Stimulated activated CD8-positive, alpha-beta memory T cell treated with anti-CD3 and anti-CD28 coated beads, Interleukin-12 subunit alpha, Interleukin-12 subunit beta, amount 100 ng/mL, for 4 hours (primary cell): Measurements from ENCODE around the gene POU5F1.
"Not testable (repeated sequence)": the region's sequence is repeated elsewhere in the genome, so short reads cannot be mapped to it uniquely, and the experiment has no call there.

Source experiments
- DNase-seq: peaks from one replicate; pipeline ENCODE4 v3.0.0-alpha.2; 2020; ENCODE audit warnings: low read depth

Gene POU5F1

DNA sequence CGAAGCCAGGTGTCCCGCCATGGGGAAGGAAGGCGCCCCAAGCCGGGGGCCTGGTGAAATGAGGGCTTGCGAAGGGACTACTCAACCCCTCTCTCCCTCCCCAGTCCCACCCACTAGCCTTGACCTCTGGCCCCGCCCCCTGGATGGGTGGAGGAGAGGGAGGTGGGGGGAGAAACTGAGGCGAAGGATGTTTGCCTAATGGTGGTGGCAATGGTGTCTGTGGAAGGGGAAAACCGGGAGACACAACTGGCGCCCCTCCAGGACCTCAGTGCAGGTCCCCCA is at the start of gene POU5F1:
Gene POU5F1 (minus strand): TSS at position 83 of the 282 bp plus-strand sequence. CDS start 62 bp downstream, at position 21.
- no peak for DNase-seq

DNA sequence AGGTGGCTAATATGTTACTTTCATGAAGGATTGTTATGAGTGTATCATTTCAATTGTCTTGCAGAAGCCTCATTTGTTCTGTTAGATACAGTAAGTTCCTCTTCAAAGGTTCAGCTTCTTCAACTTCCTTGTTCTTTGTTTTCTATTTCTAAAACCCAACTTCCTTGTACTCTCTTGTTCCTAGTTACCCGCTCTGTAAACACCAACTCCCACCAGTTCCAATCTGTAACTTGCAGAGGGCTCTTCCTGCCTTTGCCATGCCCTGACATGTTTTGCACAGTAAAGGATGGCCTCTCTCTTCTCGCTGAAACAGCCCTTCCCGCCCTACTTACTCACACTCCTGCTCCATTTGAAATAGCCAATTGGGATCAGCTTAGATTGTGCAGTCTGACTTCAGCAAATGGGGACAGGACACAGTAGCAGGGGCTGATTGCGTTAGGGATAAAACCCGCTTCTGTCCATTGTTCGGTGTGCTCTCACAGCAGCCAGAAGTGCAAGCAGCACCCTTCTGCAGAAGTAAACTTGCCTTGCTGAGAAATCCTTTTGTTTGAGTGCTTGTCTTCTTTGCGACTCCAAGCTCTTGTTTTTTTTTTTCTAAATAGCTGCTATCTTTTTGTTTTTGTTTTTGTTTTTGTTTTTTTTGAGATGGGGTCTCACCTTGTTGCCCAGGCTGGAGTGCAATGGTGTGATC is 45.9 kb upstream of the POU5F1 start:
- no peak for DNase-seq

DNA sequence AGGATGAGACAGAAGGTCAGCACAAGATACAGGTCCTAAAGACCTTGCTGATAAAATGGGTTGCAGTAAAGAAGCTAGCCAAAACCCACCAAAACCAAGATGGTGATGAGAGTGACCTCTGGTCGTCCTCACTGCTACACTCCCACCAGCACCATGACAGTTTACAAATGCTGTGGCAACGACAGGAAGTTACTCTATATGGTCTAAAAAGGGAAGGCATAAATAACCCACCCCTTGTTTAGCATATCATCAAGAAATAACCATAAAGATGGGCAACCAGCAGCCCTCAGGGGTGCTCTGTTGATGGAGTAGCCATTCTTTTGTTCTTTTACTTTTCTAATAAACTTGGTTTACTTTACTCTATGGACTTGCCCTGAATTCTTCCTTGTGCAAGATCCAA is 44.7 kb upstream of the POU5F1 start:
- not testable (repeated sequence) for DNase-seq

DNA sequence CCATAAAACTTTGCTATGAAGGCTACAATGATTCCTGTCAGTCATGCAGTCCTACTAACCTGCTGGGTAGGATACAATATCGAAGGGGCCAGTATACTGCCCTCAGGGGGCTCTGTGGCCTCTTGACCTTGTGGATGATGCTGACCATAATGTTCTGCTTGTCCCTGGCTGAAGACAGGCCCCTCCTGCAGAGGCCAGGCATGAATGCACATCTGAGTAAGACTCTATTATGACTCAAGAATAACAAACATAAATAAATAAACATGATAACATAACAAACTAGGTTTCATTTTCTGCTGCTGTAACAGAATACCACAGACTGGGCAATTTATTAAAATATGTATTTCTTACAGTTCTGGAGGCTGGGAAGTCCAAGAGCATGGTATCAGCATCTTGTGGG is 44.0 kb upstream of the POU5F1 start:
- no peak for DNase-seq

DNA sequence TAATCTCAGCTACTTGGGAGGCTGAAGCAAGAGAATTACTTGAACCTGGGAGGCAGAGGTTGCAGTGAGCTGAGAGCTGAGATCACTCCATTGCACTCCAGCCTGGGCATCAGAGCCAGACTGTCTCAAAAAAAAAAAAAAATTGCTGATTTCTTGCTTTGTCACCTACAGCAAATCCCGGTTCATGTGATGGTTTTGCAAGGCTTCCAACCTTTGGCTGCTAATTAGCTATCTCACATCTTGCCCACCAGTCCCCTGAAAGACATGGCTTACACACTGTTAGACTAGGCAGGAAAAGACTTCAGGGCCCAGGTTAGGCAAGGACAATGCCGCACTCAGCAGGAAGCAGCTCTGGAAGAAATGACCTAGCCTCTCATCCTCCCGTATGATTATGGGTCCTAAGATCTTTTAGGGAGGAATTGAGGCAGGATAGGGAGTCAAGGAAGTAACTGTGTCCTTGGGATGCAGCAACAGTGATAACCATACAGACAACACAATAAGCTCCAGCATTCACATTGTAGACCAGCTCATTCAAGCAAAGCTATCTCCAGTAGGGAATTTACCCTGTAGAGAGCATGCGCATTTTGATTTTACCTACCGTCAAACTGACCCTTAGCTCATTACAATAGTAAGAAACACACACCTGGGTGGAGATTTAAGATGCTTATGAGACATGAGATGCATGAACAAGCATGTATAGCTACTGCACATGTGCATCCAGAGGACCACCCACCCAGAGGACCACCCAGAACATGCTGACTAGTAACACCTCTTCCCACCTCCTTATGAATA is 40.5 kb upstream of the POU5F1 start:
- no peak for DNase-seq

DNA sequence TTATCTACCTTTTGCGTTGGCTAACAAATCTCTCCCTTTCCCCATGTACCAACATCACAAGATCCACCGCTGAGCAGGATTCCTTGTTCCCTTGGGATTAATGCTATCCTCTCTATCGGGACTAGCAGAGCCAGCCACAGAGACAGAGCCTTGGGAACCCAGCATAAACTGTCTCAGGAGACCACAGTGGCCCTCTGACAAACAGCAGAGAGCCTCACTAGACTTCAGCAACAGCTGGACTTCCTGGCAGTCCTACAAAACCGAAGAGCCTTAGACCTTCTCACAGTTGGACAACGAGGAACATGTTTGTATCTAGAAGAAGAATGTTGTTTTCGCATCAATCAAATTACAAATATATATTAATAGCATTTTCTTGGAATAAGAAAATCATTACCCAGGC is 39.6 kb upstream of the POU5F1 start:
- DNase-seq = no peak

DNA sequence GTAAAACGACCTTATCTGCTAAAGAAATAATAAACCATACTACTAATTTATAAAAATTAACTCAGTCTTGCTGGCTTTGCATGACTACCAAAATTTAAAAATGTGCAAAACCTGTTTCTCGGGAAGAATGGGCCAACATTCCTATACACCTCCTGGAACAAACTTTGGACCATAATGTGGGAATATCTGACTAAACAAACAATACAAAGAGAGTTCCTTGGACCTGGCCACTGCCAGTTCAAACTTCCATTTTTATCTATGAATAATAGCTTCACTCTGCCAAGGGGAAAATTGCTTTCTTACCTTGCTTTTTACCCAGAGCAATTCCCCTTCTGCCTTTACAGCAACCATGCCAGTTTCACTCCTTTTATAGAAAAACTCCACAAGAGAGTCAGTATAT is 38.7 kb upstream of the POU5F1 start:
- DNase-seq = no peak

DNA sequence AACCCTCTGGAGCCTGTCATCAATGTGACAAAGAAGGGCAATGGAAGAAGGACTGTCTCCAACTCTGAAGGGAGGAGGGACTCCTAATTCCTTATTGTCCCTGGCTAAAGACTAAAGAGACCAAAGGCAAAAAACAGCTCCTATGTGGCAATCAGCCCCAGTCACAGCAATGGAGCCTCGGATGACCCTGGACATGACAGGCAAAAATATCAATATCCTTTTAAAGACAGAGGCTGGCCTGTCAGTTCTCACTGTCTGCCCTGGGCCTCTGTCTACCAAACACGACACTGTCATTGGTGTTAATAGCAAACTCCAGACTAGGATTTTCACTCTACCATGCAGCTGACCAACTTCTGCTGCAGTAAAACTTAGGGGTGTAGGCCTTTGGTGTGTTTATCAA is 38.0 kb upstream of the POU5F1 start:
- no peak for DNase-seq

DNA sequence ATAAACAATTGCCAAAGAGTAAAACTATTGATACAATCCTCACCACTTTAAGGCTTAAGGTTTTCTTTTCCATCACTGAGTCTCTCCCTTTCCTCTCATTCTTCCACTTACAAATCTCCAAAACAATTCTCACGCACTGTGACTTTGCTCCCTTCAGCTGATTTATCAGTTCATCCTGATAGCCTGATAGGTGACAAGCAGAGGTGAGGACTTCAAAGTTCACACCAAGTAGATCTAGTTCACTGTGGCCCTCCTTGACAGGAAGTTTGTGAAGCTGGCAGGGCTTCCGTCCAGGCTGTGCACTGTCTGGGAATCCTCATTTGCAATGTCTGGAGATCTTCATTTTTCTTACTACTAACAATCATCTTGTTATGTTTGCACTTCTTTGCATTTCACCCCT is 35.2 kb upstream of the POU5F1 start:
- DNase-seq = no peak

DNA sequence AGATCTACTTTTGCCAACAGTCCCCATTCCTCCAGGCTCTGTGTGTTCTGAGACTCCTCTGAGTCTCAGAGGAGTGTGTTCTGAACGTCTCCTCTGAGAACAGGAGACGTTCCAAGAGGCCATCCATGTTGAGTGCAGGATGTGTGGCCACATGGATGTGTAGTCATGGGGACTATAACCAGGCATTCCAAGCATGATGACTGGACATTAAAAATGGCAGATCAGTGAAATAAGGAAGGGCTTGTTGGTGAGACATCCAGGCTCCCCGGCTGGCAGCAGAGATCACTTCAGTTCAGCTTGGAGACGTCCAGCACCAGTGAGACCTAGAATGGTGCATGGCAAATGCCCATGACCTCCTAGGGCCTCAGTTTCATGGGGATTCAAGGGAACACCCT is 34.3 kb upstream of the POU5F1 start:
- no peak for DNase-seq

DNA sequence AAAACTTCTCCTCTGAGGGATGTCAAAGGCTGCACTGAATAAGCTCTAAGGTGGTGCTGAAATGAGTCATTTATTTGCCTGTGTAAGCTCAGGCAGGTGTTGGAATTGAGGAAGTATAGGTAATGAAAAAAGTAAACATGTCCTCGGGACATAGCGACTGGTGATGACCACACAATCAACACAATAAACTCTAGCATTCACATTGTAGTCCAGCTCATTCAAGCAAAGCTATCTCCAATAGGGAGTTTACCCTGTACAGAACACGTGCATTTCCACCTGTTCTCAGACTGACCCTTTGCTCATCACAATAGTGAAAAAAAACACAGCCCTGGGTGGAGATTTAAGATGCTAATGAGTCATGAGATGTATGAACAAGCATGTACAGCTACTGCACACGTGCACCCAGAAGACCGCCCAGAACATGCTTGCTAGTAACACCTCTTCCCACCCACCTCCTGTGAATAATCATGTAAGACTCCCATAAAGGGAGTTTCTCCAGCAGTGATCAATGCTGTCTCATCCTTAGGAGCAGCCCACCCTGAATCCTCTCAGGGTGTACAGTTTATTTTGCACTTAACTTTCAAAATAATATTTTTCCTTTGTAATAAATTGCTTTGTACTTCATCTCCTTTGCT is 33.0 kb upstream of the POU5F1 start:
- peak; percentile 43 for DNase-seq

DNA sequence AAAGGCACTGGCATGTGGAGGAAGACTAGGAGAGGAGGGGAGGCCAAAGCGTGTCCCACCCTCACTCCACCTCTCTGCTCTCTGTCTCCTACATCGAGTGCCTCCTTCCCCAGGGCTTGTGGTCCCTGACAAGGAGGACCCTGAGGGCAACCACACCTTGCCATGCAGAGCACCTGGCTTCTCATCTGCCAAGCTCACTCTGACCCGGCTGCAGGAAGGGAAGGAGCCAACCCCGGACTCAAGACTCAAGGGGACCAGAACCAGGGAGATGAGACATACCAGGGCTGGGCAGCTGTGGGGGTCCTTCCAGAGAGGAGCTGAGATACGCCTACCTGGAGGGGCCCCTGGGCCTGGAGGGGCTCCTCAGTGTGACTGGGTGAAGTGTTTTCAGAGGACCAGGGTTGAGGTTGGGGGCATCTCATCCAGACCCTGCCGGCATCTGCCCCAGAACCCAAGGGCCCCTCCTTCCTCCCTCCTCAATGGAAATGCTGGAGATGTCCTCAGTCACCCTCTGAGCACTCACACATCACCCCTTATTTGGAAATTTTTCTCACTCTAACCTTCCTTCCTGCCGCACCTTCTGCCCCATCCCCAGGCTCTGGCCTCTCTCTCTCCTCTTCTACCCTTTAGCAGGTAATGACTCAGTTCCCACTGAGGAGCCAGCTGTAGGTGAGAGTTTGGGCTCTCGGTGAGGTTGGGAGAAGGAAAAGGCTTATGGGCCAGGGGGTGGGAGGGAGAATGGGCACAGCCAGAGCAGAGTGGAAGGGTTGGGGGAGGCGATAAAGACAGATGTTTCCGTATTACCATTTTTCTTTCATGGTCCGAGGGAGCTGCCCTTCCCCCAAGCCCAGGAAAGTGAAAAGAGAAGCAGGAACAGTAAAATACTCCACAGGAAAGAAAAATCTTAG is 32.0 kb upstream of the POU5F1 start:
- DNase-seq = no peak

DNA sequence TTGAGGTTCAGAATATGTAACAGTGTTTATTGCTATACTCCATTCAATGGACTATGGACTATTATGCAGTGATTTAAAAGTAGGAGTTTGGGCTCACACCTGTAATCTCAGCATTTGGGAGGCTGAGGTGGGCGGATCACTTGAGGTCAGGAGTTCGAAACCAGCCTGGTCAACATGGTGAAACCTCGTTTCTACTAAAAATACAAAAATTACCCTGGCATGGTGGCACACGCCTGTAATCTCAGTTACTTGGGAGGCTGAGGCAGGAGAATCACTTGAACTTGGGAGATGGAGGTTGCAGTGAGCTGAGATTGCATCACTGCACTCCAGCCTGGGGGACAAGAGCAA is 28.6 kb upstream of the POU5F1 start:
- DNase-seq = not testable (repeated sequence)

DNA sequence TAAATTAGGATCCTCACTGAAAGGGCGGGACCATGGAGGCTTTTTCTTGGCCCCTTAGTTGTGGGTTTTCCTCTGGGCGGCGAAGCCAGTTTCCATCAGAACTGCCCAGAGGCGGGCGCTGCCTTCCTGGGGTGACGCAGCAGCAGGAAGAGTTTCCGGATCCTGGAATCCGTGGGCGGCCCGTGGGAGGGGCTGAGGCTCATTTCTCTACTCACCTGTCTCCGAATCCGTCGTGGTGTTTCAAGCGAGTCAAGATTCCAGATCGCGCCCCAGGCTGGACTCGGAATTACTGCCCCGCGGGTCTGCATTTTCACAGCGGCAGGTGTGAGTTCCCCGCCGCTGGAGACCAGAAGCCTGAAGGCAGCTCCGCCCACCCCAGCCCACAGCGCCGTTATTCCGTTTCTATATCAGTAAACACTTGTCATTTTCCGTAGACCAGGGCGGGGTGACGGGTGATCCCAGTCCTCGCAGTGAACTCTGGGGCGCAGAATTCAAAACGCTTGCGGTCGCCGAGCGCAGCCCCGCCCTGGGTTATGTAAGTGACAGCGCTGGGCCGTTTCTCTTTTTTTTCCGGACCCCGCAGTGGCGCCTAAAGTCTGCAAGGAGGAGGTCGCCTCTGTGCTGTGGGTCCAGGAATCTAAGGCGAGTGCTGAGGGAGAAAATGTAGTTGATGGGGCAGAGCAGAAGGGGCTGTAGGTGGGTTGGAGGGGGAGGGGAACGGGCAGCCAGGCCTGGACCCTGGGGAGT is 27.2 kb upstream of the POU5F1 start:
- DNase-seq = peak; percentile 86

DNA sequence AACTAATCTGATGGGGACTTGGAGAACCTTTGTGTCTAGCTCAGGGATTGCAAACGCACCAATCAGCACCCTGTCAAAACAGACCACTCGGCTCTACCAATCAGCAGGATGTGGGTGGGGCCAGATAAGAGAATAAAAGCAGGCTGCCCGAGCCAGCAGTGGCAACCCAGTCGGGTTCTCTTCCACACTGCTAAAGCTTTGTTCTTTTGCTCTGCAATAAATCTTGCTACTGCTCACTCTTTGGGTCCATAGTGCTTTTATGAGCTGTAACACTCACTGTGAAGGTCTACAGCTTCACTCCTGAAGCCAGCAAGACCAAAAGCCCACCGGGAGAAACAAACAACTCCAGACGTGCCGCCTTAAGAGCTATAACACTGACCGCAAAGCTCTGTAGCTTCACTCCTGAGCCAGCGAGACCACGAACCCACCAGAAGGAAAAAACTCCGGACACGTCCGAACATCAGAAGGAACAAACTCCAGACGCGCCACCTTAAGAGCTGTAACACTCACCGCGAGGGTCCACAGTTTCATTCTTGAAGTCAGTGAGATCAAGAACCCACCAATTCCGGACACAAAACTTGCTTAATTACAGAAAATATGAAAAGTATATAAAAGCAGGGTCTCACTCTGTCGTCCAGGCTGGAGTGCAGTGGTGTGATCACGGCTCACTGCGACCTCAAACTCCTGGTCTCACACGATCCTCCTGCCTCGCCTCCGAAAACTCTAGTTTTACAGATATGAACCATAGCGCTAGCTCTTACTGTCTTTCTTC is 26.0 kb upstream of the POU5F1 start:
- DNase-seq = not testable (repeated sequence)

DNA sequence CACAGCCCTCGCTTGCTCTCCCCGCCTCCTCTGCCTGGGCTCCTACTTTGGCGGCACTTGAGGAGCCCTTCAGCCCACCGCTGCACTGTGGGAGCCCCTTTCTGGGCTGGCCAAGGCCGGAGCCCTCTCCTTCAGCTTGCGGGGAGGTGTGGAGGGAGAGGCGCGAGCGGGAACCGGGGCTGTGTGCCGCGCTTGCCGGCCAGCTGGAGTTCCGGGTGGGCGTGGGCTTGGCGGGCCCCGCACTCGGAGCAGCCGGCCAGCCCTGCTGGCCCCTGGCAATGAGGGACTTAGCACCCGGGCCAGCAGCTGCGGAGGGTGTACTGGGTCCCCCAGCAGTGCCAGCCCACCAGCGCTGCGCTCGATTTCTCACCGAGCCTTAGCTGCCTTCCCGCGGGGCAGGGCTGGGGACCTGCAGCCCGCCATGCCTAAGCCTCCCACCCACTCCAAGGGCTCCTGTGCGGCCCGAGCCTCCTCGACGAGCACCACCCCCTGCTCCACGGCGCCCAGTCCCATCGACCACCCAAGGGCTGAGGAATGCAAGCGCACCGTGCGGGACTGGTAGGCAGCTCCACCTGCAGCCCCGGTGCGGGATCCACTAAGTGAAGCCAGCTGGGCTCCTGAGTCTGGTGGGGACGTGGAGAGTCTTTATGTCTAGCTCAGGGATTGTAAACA is 25.0 kb upstream of the POU5F1 start:
- not testable (repeated sequence) for DNase-seq

DNA sequence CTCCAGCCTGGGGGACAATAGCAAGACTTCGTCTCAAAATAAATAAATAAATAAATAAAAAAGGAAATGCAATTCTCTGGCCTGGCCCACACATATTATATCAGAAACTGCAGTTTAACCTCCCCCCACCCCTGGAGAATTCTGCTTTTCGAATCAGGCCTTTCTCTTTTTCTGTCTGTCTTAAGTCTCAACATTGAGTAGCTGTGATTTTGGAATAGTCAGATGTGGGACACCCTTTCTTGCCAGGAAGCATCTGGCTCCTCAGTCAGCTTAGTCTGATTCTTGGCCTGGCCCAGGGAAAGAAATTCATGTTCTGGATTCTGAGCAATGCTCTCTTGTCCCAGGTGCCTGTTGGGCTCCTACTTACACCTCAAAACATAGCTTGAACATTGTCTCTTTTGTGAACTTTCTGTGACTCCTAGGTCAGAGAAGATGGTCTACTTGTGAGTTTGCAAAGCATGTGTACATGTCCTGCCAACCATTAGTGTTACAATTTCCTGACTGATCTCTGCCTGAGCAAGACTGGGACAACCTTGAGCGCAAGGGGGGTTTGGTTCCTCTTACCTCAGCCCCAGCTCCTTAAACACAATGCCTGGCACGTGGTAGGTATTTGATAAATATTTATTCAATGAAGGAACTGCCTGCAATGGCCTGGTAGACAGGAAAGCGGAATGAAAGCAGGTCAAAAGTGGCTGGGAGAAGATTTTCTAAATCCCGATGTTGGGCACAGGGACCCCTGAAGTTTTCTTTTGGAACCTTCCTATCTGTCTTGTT is 23.8 kb upstream of the POU5F1 start:
- no peak for DNase-seq

DNA sequence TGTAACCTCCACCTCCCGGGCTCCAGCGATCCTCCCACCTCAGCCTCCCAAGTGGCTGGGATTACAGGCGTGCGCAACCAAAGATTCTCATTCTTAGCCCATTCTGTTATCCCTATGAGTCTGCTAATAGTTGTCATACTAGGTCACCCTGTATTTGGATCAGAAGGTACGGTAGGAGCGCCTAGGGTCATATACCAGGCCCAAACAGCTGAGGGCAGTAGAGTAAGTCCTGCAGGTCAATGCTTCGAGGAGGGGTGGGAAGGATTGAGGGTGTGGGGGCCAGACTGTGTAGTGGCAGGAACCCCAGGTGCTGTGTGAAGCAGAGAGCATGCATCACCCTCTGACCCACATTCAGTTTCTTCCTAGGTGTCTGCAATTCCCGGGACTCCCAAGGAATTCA is 22.7 kb upstream of the POU5F1 start:
- DNase-seq = no peak

DNA sequence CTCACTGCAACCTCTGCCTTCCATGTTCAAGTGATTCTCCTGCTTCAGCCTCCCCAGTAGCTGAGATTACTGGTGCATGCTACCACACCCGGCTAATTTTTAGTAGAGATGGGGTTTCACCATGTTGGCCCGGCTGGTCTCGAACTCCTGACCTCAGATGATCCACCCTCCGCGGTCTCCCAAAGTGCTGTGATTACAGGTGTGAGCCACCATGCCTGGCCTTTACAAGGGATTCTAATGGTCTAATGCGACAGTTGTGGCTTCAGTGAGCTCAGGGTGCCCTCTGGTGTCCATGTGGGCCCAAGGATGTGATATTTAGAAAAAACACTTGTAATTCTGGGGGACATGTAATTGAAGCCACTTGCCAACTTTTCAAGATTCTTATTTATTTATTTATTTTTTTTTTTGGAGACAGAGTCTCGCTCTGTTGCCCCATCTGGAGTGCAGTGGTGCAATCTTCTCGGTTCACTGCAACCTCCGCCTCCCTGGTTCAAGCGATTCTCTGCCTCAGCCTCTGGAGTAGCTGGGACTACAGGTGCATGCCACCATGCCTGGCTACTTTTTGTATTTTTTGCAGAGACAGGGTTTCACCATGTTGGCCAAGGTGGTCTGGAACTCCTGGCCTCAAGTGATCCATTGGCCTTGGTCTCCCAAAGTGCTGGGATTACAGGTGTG is 22.1 kb upstream of the POU5F1 start:
- DNase-seq = not testable (repeated sequence)
